Measurements from ENCODE around the gene PCNX4.

PCNX4 gene

DNA sequence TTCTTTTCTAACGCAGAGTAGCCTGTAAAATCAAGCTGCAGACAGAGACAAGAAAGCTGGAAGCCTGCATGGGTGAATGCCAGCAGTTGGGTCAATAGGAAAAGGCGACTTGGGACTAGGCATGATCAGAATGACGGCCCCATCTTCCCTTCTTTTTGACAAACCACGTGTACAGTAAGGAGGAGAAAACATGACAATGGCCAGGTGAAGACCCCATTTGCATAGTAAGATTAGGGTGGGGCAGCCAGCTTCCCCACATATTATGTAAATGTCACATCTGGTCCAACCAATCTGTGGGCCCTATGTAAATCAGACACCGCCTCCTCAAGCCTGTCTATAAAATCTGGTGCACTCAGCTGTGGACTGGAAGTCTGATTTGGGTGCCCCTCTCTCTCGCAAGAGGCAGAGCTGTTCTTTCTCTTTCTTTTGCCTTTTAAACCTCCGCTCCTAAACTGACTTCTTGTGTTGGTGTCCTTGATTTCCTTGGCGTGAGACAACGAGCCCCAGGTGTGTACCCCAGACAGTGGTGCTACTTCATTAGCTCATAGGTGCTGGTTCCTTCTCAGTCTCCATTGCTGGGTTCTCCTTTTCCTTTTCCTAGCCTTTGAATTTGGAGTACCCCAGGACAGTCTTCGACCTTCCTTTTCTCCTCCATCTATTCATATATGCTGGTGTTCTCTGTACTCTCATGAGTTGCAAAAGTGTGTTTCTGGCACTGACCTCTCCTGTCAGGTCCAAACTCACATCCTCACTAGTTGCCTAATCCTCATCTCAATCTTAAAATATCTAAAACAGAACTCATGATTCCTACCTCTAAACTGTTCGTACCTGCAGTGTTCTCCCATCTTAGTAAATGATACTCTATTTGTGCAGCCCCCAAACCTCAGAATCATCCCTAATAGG lies 82.9 kb downstream of the PCNX4 start:
- no peak for TF ChIP-seq FOXP2 (optimal IDR thresholded peaks at IDR 0.05; ENCODE audit: borderline replicate concordance, extremely low read depth, extremely low read length, insufficient read depth)
- TF ChIP-seq, protein P1, sequence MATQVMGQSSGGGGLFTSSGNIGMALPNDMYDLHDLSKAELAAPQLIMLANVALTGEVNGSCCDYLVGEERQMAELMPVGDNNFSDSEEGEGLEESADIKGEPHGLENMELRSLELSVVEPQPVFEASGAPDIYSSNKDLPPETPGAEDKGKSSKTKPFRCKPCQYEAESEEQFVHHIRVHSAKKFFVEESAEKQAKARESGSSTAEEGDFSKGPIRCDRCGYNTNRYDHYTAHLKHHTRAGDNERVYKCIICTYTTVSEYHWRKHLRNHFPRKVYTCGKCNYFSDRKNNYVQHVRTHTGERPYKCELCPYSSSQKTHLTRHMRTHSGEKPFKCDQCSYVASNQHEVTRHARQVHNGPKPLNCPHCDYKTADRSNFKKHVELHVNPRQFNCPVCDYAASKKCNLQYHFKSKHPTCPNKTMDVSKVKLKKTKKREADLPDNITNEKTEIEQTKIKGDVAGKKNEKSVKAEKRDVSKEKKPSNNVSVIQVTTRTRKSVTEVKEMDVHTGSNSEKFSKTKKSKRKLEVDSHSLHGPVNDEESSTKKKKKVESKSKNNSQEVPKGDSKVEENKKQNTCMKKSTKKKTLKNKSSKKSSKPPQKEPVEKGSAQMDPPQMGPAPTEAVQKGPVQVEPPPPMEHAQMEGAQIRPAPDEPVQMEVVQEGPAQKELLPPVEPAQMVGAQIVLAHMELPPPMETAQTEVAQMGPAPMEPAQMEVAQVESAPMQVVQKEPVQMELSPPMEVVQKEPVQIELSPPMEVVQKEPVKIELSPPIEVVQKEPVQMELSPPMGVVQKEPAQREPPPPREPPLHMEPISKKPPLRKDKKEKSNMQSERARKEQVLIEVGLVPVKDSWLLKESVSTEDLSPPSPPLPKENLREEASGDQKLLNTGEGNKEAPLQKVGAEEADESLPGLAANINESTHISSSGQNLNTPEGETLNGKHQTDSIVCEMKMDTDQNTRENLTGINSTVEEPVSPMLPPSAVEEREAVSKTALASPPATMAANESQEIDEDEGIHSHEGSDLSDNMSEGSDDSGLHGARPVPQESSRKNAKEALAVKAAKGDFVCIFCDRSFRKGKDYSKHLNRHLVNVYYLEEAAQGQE (IDR thresholded peaks at IDR 0.05; ENCODE audit: insufficient read depth in 1 of 2, low read depth in 2 of 2, low read length in 2 of 2), result no peak

DNA sequence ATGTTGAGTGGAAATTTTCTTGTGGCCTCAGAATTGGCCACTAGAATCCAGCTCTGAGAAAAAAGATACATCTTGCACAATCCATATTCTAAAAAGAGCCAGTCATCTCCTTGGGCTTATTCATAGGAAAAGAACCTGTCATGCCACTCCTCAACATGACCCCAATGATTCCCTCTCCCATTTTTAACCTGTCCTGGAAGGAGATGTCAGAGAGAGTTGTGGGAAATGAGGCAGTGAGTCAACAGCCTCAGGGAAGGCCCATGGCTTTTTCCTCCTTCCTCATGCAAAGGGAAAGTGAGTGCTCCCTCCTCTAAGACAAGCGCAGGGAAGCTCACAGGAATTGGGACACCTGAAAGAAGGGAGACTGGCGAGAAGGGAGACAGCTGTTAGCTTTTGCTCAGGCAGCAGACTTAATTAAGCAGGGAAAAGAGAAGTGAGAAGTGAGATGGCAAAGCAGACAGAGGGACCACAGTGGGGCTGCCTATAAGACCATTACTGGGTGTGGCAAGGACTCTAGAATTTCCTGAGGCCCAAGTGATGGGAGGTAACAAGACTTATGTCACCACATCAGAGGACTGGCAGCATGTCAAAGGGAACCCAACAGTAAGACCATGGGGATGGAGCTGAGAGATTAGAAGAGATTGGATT lies 83.7 kb downstream of the PCNX4 start:
- TF ChIP-seq TAF1 (IDR thresholded peaks at IDR 0.05; ENCODE audit: borderline replicate concordance, insufficient read depth, low read length) (no peak), SIN3A (IDR thresholded peaks at IDR 0.05; ENCODE audit: borderline replicate concordance, insufficient read depth, low read length) (no peak), FOXP2 (optimal IDR thresholded peaks at IDR 0.05; ENCODE audit: borderline replicate concordance, extremely low read depth, extremely low read length, insufficient read depth) (no peak), POLR2AphosphoS5 (IDR thresholded peaks at IDR 0.05; ENCODE audit: low read depth, low read length) (no peak)
- TF ChIP-seq, protein P1 (IDR thresholded peaks at IDR 0.05; ENCODE audit: insufficient read depth in 1 of 2, low read depth in 2 of 2, low read length in 2 of 2), result no peak

DNA sequence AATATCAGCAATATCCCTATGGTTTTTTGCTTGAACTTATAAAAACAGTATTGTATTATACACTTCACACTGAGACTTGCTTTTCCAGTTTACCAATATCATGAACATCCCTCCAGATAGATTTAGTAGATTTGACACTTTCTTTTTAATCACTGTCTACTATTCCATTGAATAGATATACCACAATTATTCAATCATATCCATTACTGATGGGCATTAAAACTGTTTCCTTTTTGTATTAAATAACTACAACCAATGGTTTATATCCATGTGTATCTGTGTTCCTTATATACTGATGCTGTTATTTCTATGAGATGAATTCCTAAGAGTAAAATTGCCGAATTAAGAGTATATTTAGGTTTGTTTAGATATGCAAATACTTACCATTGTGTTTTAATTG lies 86.4 kb downstream of the PCNX4 start:
- TF ChIP-seq, protein P1 (IDR thresholded peaks at IDR 0.05; ENCODE audit: insufficient read depth in 1 of 2, low read depth in 2 of 2, low read length in 2 of 2), result no peak
- TF ChIP-seq POLR2AphosphoS5 (IDR thresholded peaks at IDR 0.05; ENCODE audit: low read depth, low read length), result no peak
- no peak for TF ChIP-seq FOXP2 (optimal IDR thresholded peaks at IDR 0.05; ENCODE audit: borderline replicate concordance, extremely low read depth, extremely low read length, insufficient read depth)
- TF ChIP-seq TAF1 (IDR thresholded peaks at IDR 0.05; ENCODE audit: borderline replicate concordance, insufficient read depth, low read length), result no peak
- no peak for TF ChIP-seq SIN3A (IDR thresholded peaks at IDR 0.05; ENCODE audit: borderline replicate concordance, insufficient read depth, low read length)

DNA sequence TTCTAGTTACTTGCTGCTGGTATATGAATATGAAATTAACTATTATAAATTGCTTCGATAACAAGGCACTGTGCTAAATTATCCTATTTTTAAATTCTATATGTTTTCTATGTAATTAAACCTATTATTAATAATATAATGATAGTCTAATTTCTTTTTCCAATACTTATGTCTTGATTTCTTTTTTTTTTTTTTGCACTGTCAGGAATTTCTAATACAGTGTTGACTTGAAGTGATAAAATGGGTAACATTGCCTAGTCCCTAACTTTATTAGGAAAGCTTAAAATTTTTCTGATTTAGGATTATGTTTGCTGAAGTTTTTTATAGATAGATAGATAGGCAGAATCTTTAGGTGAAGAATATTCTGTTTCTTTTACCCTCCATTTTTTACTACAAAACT lies 87.1 kb downstream of the PCNX4 start:
- TF ChIP-seq TAF1 (IDR thresholded peaks at IDR 0.05; ENCODE audit: borderline replicate concordance, insufficient read depth, low read length), result no peak
- no peak for TF ChIP-seq SIN3A (IDR thresholded peaks at IDR 0.05; ENCODE audit: borderline replicate concordance, insufficient read depth, low read length)
- TF ChIP-seq, protein P1 (IDR thresholded peaks at IDR 0.05; ENCODE audit: insufficient read depth in 1 of 2, low read depth in 2 of 2, low read length in 2 of 2), result no peak
- no peak for TF ChIP-seq POLR2AphosphoS5 (IDR thresholded peaks at IDR 0.05; ENCODE audit: low read depth, low read length)
- no peak for TF ChIP-seq FOXP2 (optimal IDR thresholded peaks at IDR 0.05; ENCODE audit: borderline replicate concordance, extremely low read depth, extremely low read length, insufficient read depth)

All from PFSK-1 (cell line).